ENCODE measurements around the gene CDH24.

Gene CDH24

DNA sequence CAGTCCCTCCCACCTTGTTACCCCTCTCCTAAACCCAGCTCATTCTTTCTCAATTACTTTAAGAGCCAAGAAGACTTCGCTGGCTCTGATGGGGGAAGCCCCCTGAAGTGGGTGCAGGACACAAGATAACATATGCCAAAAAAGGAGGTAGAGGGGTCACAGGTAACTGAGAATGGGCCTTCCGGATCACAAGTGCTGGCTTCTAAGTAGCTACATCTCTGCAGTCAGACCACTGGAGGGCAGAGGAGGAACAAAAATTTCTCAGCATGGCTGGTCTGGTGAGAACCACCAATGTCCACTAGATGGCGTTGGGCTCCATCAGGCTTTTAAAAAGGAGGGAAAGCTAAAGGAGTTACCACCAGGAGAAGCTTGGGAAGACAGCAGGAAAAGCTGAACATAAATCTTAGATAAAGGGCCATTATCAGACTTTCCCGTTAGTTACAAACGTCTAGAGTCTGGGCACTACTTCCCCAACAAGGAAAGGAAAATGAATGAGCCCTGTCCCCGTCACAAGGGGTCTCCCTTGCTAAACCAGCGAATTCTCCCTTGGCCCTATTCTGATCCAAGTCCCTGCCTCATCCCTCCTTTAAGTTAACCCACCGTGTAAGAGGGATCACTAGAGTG is 11.6 kb upstream of the CDH24 start:
- TF ChIP-seq, protein P1, sequence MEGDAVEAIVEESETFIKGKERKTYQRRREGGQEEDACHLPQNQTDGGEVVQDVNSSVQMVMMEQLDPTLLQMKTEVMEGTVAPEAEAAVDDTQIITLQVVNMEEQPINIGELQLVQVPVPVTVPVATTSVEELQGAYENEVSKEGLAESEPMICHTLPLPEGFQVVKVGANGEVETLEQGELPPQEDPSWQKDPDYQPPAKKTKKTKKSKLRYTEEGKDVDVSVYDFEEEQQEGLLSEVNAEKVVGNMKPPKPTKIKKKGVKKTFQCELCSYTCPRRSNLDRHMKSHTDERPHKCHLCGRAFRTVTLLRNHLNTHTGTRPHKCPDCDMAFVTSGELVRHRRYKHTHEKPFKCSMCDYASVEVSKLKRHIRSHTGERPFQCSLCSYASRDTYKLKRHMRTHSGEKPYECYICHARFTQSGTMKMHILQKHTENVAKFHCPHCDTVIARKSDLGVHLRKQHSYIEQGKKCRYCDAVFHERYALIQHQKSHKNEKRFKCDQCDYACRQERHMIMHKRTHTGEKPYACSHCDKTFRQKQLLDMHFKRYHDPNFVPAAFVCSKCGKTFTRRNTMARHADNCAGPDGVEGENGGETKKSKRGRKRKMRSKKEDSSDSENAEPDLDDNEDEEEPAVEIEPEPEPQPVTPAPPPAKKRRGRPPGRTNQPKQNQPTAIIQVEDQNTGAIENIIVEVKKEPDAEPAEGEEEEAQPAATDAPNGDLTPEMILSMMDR (IDR thresholded peaks at IDR 0.05; ENCODE audit: low read depth, low read length): peak; percentile 99

DNA sequence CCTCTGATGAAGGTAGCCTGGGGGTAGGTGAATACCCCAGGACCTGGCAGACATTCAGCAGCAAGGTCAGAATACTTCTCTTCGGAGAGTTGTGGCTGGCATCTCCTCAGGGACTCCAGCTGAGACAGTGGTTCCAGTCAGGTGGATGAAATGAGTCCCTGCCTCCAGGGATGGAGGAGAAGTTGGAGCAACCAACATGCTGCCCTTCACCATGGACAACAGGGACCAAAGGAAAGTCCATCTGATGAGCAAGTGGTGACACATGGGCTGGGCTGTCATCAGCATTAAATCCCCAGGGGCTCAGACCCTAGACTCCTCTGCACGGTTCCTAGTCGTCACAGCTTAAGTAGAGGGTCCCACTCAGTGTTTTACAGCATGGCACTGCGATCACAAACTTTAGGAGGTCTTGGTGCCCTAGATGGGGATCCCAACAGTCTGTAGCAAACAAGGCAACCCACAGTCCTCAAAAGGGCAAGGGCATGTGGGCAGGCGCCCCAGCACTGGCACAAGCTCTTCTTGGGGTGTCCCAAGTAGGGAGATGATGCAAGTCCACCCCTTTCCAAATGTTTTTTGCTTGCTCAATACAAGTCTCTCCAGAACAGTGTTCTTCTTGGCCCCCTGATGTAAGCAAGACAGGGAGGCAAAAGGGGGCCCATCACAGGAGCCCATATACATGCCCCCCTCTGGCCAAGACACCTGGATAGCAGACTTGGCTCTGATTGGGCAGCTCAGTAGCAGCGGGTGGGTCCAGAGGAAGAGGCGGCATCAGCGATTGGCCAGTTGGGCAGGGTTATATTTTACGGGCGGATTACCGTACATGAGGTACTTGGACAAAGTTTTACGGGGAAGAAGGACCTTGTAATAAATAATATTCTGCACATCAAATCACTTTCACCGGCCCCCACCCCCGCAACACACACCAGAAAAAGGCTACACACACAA is 10.8 kb upstream of the CDH24 start:
- peak overlapping the region; percentile 17; the same call in 1 of the 2 replicates for H3K4me3 ChIP-seq (ENCODE audit: low read depth, low read length)
- TF ChIP-seq, protein P1 (IDR thresholded peaks at IDR 0.05; ENCODE audit: low read depth, low read length): no peak

More for the DNA sequence above, 11.6 kb upstream of the CDH24 start:
- peak overlapping the region; percentile 17; the same call in 1 of the 2 replicates for H3K4me3 ChIP-seq (ENCODE audit: low read depth, low read length)

DNA sequence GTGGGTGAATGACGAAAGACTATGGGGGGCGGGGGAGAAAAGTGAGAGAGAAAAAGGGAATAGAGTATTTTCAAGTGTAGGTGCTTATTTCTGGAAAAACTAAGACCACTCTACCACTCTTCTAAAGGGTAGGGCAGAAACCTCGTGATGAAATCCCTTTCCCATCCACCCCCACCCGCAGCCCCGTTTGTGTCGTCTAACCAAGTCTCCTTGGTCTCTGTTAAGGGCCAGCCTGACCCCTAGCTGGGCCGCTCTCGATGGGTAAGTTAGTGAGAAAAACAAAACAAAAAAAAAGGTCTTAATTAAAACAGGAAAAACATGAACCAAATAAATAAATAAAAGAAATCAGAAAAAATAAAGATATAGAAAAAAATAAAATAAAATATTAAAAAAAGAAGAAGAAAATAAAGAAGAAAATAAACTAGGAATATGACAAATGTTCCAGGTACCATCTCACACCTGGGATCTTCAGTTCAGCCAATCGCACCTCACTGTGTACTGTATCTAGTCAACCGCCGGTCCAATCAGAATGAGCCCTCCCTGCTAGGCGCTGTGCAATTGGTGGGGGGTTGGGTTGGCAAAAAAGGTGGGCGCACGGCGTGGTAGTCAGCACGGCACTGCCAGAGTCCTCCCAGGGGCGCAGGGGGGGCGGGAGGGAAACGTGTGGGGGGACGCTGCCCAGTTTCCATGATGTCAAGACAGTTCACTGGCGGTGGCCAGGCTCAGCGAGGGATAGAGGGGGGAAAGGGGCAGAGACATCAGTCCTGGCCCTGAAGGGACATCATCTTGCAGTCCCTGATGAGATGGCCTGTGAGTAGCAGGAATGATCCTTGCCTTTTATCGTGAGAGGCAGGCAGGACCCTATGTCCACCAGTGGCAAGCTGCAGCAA is 9.8 kb upstream of the CDH24 start:
- TF ChIP-seq, protein P1 (IDR thresholded peaks at IDR 0.05; ENCODE audit: low read depth, low read length): no peak
- no peak overlapping the region for H3K4me3 ChIP-seq (ENCODE audit: low read depth, low read length)

DNA sequence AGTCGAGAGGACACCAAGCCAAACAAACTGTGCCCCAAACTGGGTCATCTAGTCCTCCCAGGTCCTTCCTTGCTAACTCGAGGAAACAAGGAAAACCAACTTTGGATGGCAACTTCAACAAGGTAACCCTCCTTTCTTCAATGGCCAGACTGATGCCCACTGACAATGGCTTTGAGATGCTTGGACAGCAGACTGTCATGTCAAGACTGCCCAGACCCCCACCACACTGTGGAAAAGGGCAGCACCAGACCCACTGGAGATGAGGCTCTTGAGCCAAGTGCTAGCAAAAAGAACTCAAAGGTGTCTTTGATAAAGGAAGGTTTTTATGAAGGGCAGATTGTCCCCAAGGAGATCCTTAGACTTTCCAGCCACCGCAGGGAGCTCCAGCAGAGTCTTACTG is 9.0 kb upstream of the CDH24 start:
- no peak overlapping the region for H3K4me3 ChIP-seq (ENCODE audit: low read depth, low read length)
- TF ChIP-seq, protein P1 (IDR thresholded peaks at IDR 0.05; ENCODE audit: low read depth, low read length): no peak

DNA sequence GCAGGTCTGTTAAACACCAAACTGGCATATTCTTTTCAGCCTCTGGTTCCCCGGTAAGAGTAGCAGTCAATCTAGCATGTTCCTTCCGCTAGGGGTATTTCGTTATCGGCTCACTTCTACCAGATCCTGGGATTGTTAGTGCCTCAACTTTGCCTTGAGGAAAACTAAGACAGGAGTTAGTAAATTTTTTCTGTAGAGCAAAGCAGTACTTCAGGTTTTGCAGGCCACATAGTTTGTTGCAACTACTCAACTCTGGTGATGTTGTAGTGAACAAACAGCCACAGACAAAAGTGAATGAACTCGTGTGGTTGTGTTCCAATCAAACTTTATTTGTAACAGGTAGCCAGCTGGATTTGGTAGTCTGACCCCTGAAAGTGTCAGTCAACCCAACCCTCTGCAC is 6.3 kb upstream of the CDH24 start:
- TF ChIP-seq, protein P1 (IDR thresholded peaks at IDR 0.05; ENCODE audit: low read depth, low read length): no peak
- H3K4me3 ChIP-seq (ENCODE audit: low read depth, low read length): no peak overlapping the region

DNA sequence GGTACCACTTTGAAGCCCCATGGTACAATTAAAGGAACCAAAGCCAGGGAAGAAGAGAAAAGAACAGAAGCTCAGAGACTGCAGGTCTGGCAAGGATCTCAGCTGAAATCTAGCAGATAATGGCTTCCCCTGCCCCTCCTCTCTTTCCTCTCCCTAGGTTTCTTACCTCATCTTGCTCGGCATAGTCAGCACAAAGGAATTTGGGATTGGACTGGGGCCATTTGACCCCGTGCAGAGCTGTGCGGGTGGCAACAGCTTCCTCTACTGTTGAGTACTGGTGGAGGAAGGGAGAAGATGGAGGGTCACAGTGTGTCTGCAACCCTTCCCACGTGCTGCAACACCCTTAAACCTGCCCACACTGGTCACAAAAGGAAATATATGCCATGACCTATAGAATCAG is 4.7 kb upstream of the CDH24 start:
- TF ChIP-seq, protein P1 (IDR thresholded peaks at IDR 0.05; ENCODE audit: low read depth, low read length): no peak
- no peak overlapping the region for H3K4me3 ChIP-seq (ENCODE audit: low read depth, low read length)
